HG03025 (cell line): Measurements from ENCODE around the gene PPA1.
"Not testable (repeated sequence)": the region's sequence is repeated elsewhere in the genome, so short reads cannot be mapped to it uniquely, and the experiment has no call there.

ENCODE experiments used
- ATAC-seq: cut with Tn5 transposase; IDR thresholded peaks from one replicate; pipeline ENCODE4 v1.9.1; 2021; ENCODE audit warnings: mild to moderate bottlenecking, moderate library complexity; ENCODE audit not compliant: unreplicated experiment, low FRiP score

The PPA1 gene

DNA sequence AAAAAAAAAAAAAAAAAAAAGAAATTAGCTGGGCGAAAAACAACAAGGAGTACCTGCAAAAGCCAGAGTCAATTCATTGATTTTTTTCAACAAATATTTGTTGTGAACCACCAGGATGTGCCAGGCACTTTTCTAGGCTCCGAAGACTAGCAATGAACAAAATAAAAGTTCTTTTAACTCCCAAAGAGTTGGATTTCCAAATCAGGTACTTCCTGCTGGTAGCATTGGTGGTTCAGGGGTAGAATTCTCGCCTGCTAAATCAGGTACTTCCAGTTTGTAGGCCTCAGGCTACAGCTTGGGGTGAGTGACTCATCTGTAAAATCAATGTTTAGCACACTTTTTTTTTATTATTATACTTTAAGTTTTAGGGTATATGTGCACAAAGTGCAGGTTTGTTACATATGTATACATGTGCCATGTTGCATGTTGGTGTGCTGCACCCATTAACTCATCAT is 10.9 kb downstream of the PPA1 start:
- no peak for ATAC-seq

DNA sequence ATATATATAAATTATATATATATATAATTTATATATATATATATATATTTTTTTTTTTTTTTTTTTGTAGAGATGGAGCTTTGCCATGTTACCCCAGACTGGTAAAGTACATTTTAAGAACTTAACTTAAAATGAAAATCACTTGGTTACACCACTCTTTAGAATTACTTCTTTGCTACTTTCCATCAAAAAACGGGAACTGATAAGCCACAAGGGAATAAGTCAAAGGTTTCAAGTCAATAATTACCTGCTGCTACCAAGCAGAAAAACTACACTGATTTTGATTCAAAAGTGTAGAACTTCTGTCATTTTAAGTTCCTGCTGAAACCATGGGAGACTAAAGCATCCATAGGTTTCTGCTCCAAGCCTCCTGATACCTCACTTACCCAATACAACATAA is 12.2 kb downstream of the PPA1 start:
- ATAC-seq: no peak

- ATAC-seq: no peak
These were observed 20.4 kb downstream of the PPA1 start for GRCh38 chr10:70212879-70213278.

DNA sequence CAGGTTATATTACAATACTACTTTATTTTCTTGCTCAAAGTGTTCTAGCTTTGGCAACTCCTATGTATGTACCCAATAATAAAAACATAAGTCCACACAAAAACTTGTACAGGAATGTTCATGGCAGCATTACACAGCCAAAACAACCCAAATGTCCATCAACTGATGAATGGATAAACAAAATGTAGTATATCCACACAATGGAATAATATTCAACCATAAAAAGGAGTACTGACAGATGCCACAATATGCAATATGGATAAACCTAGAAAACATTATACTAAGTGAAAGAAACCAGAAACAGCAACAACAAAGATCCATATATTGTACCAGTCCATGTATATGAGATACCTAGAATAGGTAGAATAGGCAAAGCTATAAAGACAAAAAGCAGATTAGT is 21.0 kb downstream of the PPA1 start:
- ATAC-seq: no peak

- no peak for ATAC-seq
These were observed 26.5 kb downstream of the PPA1 start for GRCh38 chr10:70206762-70207161.

- ATAC-seq: no peak
These were observed 32.1 kb downstream of the PPA1 start for GRCh38 chr10:70201105-70201504.

GRCh38 chr10:70198696-70199466 is 34.3 kb downstream of the PPA1 start:
- no peak for ATAC-seq

GRCh38 chr10:70197235-70197945 is 35.8 kb downstream of the PPA1 start:
- no peak for ATAC-seq

DNA sequence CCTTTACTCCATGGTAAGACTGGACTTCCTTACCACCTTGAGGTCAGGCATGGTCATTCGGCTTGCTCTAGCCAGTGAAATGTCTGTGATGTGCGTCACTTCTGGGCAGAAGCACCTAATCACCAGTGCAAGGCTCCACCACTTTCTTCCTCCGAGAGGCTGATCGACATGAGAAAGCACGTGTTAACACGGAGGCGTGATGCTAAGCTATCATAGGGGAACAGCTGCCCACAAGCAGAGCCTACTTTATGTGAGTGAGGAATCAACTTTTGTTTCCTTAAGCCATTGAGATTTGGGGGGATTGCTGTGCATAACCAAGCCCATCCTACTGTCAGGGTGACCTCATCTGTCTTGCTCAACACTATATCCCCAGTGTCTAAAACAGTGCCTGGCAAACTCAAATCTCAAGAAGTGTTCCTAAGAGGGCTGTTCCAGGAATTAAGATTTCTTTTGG is 39.8 kb downstream of the PPA1 start:
- no peak for ATAC-seq

GRCh38 chr10:70192326-70192968 is 40.8 kb downstream of the PPA1 start:
- no peak for ATAC-seq

DNA sequence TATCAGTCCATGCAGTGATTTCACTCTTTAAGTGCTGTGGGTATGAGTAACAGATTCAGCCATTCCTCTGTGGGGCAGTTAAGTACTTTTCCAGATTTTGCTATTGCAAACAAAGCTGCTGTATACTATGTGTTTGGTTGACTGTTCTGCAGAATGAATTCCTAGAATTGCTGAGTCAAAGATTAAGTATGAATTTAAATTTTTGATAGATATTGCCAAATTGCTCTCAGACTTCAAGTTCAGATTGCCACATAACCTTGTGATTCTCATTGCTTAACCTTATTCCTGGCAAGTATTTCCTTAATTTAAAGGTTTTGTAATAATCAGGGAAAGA is 41.3 kb downstream of the PPA1 start:
- no peak for ATAC-seq

DNA sequence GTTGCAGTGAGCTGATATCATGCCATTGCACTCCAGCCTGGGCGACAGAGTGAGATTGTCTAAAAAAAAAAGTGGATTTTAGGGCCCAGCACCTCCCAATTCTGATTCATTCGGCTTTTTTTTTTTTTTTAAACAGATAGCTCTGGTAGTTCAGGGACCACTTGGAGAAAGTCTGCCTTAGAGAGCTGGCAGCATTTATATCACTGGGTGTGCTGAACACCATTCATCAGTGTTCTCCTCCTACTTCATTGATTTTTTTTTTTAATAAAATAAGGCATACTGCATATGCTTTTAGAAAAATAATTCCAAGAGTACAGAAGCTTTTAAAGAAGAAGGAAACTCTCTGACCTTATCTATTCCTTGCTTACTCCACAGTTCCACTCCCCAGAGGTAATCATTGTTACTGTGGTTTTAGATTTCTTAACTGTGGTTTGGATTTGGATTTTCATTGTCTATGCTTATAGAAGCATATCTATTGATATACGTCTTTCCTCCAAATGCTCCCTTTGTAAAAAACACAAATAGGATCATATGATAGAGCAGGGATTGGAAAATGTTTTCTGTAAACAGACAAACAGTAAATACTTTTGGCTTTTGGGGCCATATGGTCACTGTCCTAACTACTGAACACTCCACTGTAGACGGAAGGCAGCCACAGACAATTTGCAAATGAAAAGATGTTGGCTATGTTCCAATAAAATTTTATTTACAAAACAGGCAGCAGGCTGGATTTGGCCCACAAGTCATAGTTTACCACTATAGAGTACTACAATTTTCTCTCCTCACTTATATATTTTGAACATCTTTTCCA is 41.9 kb downstream of the PPA1 start:
- no peak for ATAC-seq

GRCh38 chr10:70190581-70190980 is 42.6 kb downstream of the PPA1 start:
- ATAC-seq: no peak

DNA sequence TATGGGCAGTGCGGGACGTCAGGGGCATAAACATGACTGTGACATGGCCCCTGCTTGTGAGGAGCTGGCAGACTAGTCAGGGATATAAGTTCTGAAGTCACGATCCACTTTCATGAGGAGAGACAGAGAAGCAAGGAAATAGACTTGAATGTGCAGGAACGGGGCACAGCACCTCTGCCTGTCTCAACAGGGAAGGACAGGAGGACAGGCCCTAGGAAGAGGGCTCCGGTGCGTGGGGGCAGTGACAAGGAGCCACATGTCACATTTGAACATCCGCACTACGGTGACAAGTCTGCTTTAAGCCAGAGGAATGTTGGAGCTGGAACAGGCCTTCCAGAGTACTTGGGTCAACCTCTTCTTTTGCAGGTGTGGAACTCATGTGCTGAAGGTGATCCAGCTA is 43.1 kb downstream of the PPA1 start:
- ATAC-seq: no peak

GRCh38 chr10:70188768-70189167 is 44.5 kb downstream of the PPA1 start:
- ATAC-seq: no peak

- no peak for ATAC-seq
These were observed 46.7 kb downstream of the PPA1 start for GRCh38 chr10:70186571-70186970.

- no peak for ATAC-seq
These were observed 47.1 kb downstream of the PPA1 start for GRCh38 chr10:70186090-70186489.

GRCh38 chr10:70183304-70183703 is 49.9 kb downstream of the PPA1 start:
- no peak for ATAC-seq

DNA sequence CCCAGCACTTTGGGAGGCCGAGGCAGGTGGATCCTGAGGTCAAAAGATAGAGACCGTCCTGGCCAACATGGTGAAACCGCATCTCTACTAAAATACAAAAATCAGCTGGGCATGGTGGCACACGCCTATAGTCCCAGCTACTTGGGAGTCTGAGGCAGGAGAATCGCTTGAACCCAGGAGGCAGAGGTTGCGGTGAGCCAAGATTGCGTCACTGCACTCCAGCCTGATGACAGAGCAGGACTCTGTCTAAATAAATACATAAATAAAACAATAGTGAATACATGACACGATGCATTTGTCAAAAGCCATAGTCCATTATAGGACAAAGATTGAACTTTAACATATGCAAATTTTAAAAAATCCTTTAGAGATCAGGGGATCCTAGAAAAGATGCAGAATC is 54.0 kb downstream of the PPA1 start:
- ATAC-seq: not testable (repeated sequence)

- no peak for ATAC-seq
These were observed 55.0 kb downstream of the PPA1 start for GRCh38 chr10:70178139-70178725.
